Vagina (tissue), 2 donors: ENCODE data around the gene SMIM20. TPM values are rescaled to one million over a fixed set of nuclear protein-coding genes. Genes with fewer than 3 reads are reported as not detected.

ENCODE experiments used
- DNase-seq, 2 donors: peaks; one replicate each; pipeline ENCODE4 v3.0.0-alpha.2; 2017; ENCODE audit errors: extremely low spot score in 2 of 2
- H3K27ac ChIP-seq: fragments of 200-600 bp; sonication (generic); one replicate; pipeline ENCODE4 v1.5.1; 2019
- H3K27me3 ChIP-seq: fragments of 200-600 bp; sonication (generic); one replicate; pipeline ENCODE4 v1.5.1; 2019
- H3K36me3 ChIP-seq, 2 donors: fragments of 200-600 bp; sonication (generic); one replicate each; pipeline ENCODE4 v1.5.1; 2017 to 2019
- H3K4me1 ChIP-seq: fragments of 200-600 bp; sonication (generic); one replicate; pipeline ENCODE4 v1.5.1; 2019
- H3K4me3 ChIP-seq, 2 donors: fragments of 200-600 bp; sonication (generic); 1 replicate in 1 of 2; 2 replicates in 1 of 2; pipeline ENCODE4 v1.5.1; 2016 to 2019
- H3K9me3 ChIP-seq: fragments of 200-600 bp; sonication (generic); one replicate; pipeline ENCODE4 v1.5.1; 2019
- CTCF ChIP-seq, 3 experiments: fragments of 450-650 bp in 2 of 3; fragments of 200-600 bp in 1 of 3; sonication (generic) in 1 of 3; IDR thresholded peaks; one replicate each; pipeline ENCODE4 v1.5.1; 2017 to 2019; ENCODE audit warnings: antibody characterized with exemption in 3 of 3, mild to moderate bottlenecking in 2 of 3, moderate library complexity in 2 of 3
- POLR2A ChIP-seq, 2 donors: fragments of 450-650 bp; IDR thresholded peaks; one replicate each; pipeline ENCODE4 v1.6.1; 2017; ENCODE audit warnings: antibody characterized with exemption in 2 of 2, mild to moderate bottlenecking in 2 of 2, moderate library complexity in 2 of 2
- POLR2AphosphoS5 ChIP-seq, 2 donors: sonication (generic); formaldehyde crosslinking; IDR thresholded peaks; one replicate each; pipeline ENCODE4 v1.9.0; 2017; ENCODE audit warnings: antibody characterized with exemption in 2 of 2, mild to moderate bottlenecking in 2 of 2, low read depth in 1 of 2; ENCODE audit not compliant: insufficient read depth in 1 of 2
- intact Hi-C: fragments of 100-400 bp; cut with DNase I; formaldehyde crosslinking; loops from one replicate; pipeline ENCODE4 v1.15.1; 2023
- total RNA-seq: library from RNA; depleted of rRNA; stranded (reverse); fragments of >200 nt; gene quantifications from one replicate; pipeline ENCODE4 v1.2.3, GENCODE V29; 2016

The SMIM20 gene
- total RNA-seq, 1 donor from 2014 or later = 12.8 TPM

GRCh38 chr4:25966171-25966570 is 52.2 kb downstream of the SMIM20 start:
- intact Hi-C loops = no loop called here
- DNase-seq = no peak
- Histone ChIP-seq H3K27ac (no peak overlapping the region), H3K27me3 (no peaks in the 10 kb centered on the region), H3K9me3 (no peaks in the 10 kb centered on the region), H3K4me3 (no peak overlapping the region), H3K4me1 (no peaks in the 10 kb centered on the region), H3K36me3 (no peaks in the 10 kb centered on the region)
- TF ChIP-seq POLR2A (IDR thresholded peaks at IDR 0.05) (no peak), POLR2AphosphoS5 (IDR thresholded peaks at IDR 0.05; ENCODE audit: insufficient read depth in 1 of 2, low read depth in 1 of 2) (no peak), CTCF (IDR thresholded peaks at IDR 0.05) (no peak)

GRCh38 chr4:25969374-25970155 is 55.5 kb downstream of the SMIM20 start:
- H3K36me3 ChIP-seq = no peaks in the 10 kb centered on the region
- no peak for TF ChIP-seq CTCF (IDR thresholded peaks at IDR 0.05)
- no peak for TF ChIP-seq POLR2AphosphoS5 (IDR thresholded peaks at IDR 0.05; ENCODE audit: insufficient read depth in 1 of 2, low read depth in 1 of 2)
- no peak for TF ChIP-seq POLR2A (IDR thresholded peaks at IDR 0.05)
- H3K27me3 ChIP-seq = no peaks in the 10 kb centered on the region
- DNase-seq = no peak
- intact Hi-C loops = no loop called here
- H3K4me1 ChIP-seq = no peaks in the 10 kb centered on the region
- H3K4me3 ChIP-seq = no peak overlapping the region
- no peak overlapping the region for H3K27ac ChIP-seq
- no peaks in the 10 kb centered on the region for H3K9me3 ChIP-seq

- Histone ChIP-seq H3K4me1 (no peaks in the 10 kb centered on the region), H3K27ac (no peak overlapping the region), H3K27me3 (no peaks in the 10 kb centered on the region), H3K4me3 (no peak overlapping the region), H3K9me3 (no peaks in the 10 kb centered on the region), H3K36me3 (no peaks in the 10 kb centered on the region)
- TF ChIP-seq CTCF (IDR thresholded peaks at IDR 0.05) = no peak
- no peak for DNase-seq
- intact Hi-C loops = no loop called here
These were observed 56.2 kb downstream of the SMIM20 start for GRCh38 chr4:25970226-25970675.

- DNase-seq = no peak
- TF ChIP-seq POLR2A (IDR thresholded peaks at IDR 0.05) (no peak), CTCF (IDR thresholded peaks at IDR 0.05) (no peak), POLR2AphosphoS5 (IDR thresholded peaks at IDR 0.05; ENCODE audit: insufficient read depth in 1 of 2, low read depth in 1 of 2) (no peak)
- Histone ChIP-seq H3K27ac (no peak overlapping the region), H3K4me3 (no peak overlapping the region), H3K9me3 (no peaks in the 10 kb centered on the region), H3K36me3 (no peaks in the 10 kb centered on the region), H3K27me3 (no peaks in the 10 kb centered on the region), H3K4me1 (no peaks in the 10 kb centered on the region)
- intact Hi-C loops = no loop called here
These were observed 56.8 kb downstream of the SMIM20 start for GRCh38 chr4:25970691-25971432.

- no peak for DNase-seq
- no peaks in the 10 kb centered on the region for H3K9me3 ChIP-seq
- H3K27ac ChIP-seq = no peak overlapping the region
- H3K4me3 ChIP-seq = no peak overlapping the region
- H3K36me3 ChIP-seq = no peaks in the 10 kb centered on the region
- intact Hi-C loops = no loop called here
- no peaks in the 10 kb centered on the region for H3K27me3 ChIP-seq
- no peaks in the 10 kb centered on the region for H3K4me1 ChIP-seq
- no peak for TF ChIP-seq CTCF (IDR thresholded peaks at IDR 0.05)
- TF ChIP-seq POLR2A (IDR thresholded peaks at IDR 0.05) = no peak
- no peak for TF ChIP-seq POLR2AphosphoS5 (IDR thresholded peaks at IDR 0.05; ENCODE audit: insufficient read depth in 1 of 2, low read depth in 1 of 2)
These were observed 58.3 kb downstream of the SMIM20 start for GRCh38 chr4:25972366-25972765.
